Measurements from ENCODE around the gene UPF3B. TPM values are rescaled to one million over a fixed set of nuclear protein-coding genes. Genes with fewer than 3 reads are reported as not detected.

The UPF3B gene
- 18.7 to 26.8 TPM (median 19.9 TPM) in 5 replicates for total RNA-seq (2022; extraction: Qiagen RNA extraction)

GRCh38 chrX:119852382-119853353 lies at the start of gene UPF3B:
Gene UPF3B (minus strand): TSS chrX:119852963. CDS start chrX:119852928, 35 bp downstream.

GRCh38 chrX:119895843-119896326 lies 43.1 kb upstream of the UPF3B start, which contains the start of gene AKAP14:
Gene AKAP14 (plus strand): TSS chrX:119895893. CDS start chrX:119903224, 7,331 bp downstream.

GRCh38 chrX:119871599-119872395 lies 19.0 kb upstream of the UPF3B start, which contains the start of the genes NDUFA1 and RNF113A:
Gene NDUFA1 (plus strand): TSS chrX:119871832. CDS start chrX:119871912, 80 bp downstream.
Gene RNF113A (minus strand): TSS chrX:119871733. CDS start chrX:119871613, 120 bp downstream.

GRCh38 chrX:119791437-119792231 lies 61.1 kb downstream of the UPF3B start, which contains the start of gene RPL39:
Gene RPL39 (minus strand): TSS chrX:119791630. CDS start chrX:119791576, 54 bp downstream.

Other genes starting within 250 kb of the UPF3B start
- 16.2 to 19.5 TPM (median 17.0 TPM) in 5 replicates for gene NKRF, start 246.5 kb downstream of the UPF3B start, total RNA-seq (2022; extraction: Qiagen RNA extraction)
- 8.9 to 11.3 TPM (median 11.0 TPM) in 5 replicates for gene SEPTIN6, start 159.8 kb downstream of the UPF3B start, total RNA-seq (2022; extraction: Qiagen RNA extraction)
- 0.08 to 0.21 TPM (median 0.12 TPM) in 4 of 5 replicates, not detected in the other for gene SOWAHD, start 94.4 kb downstream of the UPF3B start, total RNA-seq (2022; extraction: Qiagen RNA extraction)
- gene RPL39, start 61.3 kb downstream of the UPF3B start, total RNA-seq (2022; extraction: Qiagen RNA extraction) = 3,339 to 4,891 TPM (median 3,558 TPM) in 5 replicates
- 27.8 to 33.8 TPM (median 30.2 TPM) in 5 replicates for gene RNF113A, start 18.8 kb upstream of the UPF3B start, total RNA-seq (2022; extraction: Qiagen RNA extraction)
- 234 to 342 TPM (median 254 TPM) in 5 replicates for gene NDUFA1, start 18.9 kb upstream of the UPF3B start, total RNA-seq (2022; extraction: Qiagen RNA extraction)
- gene AKAP14, start 42.9 kb upstream of the UPF3B start, total RNA-seq (2022; extraction: Qiagen RNA extraction) = not detected in 5 replicates
- gene NKAP, start 90.8 kb upstream of the UPF3B start, total RNA-seq (2022; extraction: Qiagen RNA extraction) = 7.1 to 8.1 TPM (median 7.6 TPM) in 5 replicates
- gene RHOXF2B, start 224.7 kb upstream of the UPF3B start, total RNA-seq (2022; extraction: Qiagen RNA extraction) = not detected in 5 replicates